HG03159 (cell line): ENCODE results near the gene GATC.
A peak's percentile ranks its signal among the peaks of the same experiment; 100 is the strongest.
"Not testable (repeated sequence)": the region's sequence is repeated elsewhere in the genome, so short reads cannot be mapped to it uniquely, and the experiment has no call there.

Source experiments
- ATAC-seq: cut with Tn5 transposase; IDR thresholded peaks from one replicate; pipeline ENCODE4 v1.9.1; 2021; ENCODE audit warnings: mild to moderate bottlenecking, moderate library complexity; ENCODE audit not compliant: unreplicated experiment

GATC gene

GRCh38 chr12:120468821-120469449 is 22.7 kb downstream of the GATC start:
- peak; percentile 32 for ATAC-seq

DNA sequence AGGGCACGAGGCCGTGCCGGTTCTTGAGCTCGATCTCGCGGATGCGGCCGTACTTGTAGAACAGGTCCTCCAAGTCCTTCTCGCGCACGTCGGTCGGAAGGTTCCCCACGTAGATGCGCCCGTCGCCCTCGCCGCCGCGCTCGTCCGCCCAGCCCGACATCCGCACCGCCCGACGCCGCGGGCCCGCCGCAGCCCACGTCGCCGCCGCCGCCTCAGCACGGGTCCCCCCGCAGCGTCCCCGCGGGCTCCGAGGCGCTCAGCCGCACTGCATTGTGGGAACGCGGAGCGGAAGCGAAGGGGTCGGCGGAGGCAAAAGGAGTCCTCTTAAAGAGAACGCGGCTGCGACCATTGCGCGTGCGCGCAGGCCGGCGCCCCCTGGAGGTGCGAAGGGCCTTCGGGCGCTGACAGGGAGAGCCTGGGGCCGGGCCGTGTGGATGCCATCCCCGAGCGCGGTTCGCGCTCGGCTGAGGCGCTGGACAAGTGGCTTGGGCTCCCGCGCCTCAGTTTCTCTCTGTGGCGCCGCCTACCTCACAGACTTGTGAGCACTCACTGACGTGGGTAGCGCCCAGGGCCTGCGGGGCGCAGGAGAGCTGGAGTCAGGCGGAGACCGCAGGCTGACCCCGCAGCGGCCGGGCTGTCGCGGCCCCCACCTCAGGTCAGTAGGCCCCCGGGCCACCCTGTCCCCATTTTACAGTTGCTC is 23.4 kb downstream of the GATC start, which contains the start of gene SRSF9:
SRSF9 (minus strand) TSS at position 299 of the 700 bp plus-strand sequence; CDS start at position 160, 139 bp downstream.
- peak; percentile 84 for ATAC-seq

DNA sequence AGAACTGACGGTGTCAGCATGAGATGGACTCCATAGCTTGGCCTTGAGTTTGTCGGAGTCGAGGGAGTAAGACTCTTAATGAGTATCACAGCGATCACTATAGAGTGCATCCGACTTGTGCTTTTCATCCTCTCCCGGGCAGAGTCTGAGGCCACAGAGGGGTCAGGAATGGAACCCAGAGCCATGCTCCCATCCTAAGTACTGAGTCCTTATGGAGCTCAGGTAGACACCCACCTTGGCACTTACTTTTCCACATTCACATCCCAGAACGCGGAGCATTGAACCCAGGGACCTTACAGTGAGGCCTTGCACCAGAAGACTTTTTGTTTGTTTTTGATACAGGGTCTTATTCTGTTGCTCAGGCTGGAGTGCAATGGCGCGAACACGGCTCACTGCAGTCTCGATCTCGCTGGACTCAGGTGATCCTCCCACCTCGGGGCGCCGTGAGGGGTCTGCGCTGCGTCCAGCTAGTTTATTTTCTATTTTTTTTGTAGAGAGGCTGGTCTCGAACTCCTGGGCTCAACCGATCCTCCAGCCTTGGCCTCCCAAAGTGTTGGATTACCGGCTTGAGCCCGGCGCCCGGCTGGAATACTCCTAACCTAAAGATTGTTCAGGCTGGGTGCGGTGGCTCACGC is 24.0 kb downstream of the GATC start:
- peak; percentile 8 for ATAC-seq

DNA sequence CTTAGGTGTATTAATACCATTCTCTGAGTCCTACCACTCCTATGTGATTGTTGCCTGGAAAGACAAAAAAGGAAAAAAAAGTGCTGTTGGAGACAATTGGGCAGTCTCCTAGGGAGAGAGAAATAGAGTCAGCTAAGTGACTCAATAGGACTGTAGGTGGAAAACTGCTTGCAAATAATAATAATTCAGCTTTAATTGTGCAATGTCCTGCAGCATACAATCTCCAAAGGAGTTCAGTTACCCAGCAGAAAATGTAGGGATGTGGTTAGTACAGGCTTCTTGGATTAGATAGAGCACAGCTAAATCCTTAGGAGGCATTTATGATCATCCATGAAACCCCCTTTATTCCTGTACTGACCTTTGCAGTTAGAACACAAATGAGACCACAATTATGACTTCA is 26.3 kb downstream of the GATC start:
- no peak for ATAC-seq

DNA sequence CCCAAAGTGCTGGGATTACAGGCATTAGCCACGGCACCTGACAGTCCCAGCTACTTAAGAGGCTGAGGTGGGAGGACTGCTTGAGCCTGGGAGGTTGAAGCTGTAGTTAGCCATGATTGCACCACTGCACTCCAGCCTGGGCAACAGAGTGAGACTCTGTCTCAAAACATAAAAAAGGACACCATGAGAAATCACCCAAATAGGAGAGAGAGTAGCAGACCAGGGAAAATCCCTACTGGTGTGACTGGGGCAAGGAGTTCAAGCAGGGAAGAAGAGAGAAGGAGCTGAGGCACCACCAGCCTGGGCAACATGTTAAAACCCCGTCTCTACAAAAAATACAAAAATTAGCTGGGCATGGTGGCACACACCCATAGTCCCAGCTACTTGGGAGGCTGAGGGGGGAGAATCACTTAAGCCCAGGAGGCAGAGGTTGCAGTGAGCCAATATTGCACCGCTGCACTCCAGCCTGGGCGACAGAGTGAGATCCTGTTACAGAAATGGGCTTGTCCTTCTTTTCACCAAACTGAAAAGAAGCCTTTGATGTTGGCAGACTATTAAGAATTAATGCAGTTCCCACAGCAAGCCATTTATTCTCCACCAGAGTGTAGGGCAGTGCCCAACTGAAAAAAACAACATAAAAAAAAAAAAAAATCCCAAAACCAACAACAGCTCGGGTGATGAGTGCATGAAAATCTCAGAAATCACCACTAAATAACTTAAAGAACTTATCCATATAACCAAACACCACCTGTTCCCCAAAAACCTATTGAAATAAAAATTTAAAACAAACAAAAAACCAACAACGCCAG is 27.8 kb downstream of the GATC start:
- no peak for ATAC-seq

- no peak for ATAC-seq
These were observed 28.3 kb downstream of the GATC start for GRCh38 chr12:120474616-120474960.

GRCh38 chr12:120475643-120476042 is 29.4 kb downstream of the GATC start:
- ATAC-seq, result no peak

DNA sequence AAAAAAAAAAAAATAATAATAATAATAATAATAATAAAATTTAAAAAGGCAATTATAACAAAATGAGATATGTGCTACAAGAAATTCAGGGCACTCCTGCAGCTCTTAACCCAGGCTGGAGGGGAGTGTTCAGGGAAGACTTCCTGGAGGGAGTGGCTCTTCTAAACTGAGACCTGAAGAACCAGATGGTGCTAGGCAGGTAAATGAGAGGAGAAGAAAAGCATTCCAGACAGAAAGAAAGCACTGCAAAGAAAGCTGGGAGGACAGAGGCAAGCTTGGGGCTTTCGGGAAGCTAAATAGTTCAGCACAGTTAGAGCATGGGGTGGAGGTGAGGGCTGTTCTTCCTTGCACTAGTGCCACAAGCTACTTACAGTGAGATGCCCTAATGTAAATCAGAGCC is 33.2 kb downstream of the GATC start:
- ATAC-seq, result no peak

- ATAC-seq, result no peak
These were observed 34.0 kb downstream of the GATC start for GRCh38 chr12:120480211-120480610.

DNA sequence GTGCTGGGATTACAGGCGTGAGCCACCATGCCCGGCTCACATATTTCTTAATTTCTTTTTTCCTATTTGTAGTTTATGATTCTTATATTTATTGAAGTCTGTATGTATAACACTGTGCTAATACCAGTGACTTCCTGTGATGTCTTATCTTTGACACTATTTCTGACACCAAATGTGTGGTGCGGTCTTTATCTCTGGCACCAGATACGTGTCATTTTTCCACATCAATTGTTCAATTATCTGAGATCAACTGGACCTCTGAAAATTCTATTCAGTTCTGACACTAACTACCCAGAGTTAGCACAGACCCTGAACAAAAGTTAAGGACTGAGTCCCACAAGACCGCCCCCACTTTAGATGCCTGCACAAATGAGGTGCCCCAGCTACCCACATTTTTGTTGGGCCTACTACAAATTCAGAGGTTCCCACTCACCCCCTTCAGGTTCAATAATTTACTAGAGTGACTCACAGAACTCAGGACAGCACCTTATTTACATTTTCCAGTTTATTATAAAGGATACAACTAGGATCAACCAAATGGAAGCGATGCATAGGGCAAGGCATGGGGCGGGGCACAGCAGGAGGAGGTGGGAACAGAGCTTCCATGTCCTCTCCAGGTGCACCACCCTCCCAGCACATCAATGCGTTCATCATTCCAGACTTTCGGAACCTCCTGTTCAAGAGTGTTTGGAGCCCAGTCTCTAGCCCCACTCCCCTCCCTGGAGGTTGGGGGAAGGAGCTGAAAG is 35.0 kb downstream of the GATC start:
- no peak for ATAC-seq

- ATAC-seq, result no peak
These were observed 37.4 kb downstream of the GATC start for GRCh38 chr12:120483621-120484020.

DNA sequence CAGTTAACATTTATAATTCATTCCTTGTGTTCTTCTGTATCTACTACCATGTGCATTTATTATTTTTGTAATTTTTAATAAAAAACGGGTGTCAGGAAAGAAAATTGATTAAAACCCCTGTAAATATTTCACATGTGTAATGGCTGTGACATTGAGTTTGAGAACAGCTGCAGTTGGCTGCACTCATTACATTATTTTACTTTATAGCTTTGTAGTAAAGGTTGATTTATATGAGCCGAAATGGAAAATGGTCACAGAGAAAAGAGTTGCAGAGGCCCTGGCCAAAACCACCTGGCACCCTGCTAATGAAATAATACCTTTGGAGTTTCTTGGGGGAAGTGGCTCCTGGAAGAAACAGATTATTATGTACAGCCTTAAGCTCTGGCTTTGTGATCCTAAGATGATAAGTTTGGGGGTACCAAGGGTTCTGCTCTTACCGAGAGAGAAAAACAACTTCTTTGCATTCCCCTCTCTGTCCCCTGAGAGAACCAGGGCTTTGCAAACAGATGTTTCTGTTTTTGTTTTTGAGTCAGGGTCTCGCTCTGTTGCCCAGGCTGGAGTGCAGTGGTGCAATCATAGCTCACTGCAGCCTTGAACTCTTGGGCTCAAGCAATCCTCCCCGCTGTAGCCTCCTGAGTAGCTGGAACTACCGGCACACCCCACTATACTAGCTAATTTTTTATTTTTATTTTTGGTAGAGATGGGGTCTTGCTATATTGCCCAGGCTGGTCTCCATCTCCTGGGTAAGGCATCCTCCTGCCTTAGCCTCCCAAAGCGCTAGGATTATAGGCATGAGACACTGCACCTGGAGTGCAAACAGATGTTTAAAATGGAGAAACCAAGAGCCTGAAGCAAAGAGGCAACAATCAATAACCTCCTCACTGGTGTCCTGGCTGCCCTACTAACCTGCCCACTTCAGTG is 40.0 kb downstream of the GATC start:
- no peak for ATAC-seq

DNA sequence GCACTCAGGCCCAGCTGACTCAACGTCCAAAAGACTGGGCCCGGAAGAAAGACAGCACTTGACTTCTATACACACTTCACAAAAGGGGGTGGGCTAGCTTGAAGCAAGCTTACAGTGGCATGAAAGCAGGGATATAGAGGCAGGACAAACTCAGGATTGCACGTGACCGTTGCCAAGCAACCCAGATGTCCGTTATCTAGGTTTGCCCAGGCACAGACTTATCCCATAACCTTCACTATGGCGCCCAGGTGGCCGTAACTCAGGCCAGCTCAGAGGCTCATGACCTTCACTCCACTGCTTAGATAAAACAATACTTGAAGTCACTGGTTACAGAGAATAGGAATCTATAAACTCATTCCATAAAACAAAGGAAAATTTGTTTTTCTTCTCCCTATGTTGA is 41.3 kb downstream of the GATC start:
- not testable (repeated sequence) for ATAC-seq

- no peak for ATAC-seq
These were observed 41.9 kb downstream of the GATC start for GRCh38 chr12:120488057-120488640.

GRCh38 chr12:120489018-120489417 is 42.8 kb downstream of the GATC start:
- ATAC-seq, result no peak

DNA sequence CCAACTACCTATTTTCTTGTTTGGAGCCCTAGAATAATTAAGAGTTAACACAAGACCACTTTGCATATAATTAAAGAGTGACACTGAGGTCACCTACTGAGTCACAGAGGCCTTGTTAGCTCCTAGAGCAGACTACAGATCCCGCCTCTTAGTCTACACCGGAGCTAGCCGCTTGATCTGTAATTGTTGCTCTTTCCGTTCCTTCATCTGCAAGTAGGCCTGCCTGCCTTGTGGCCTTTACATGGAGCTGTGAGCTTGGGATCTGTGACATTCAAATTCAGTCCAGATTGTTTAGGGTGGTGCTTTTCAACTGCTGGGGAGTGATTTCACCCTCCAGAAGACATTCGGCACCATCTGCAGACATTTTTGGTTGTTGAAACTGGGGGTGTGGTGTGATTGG is 44.1 kb downstream of the GATC start:
- no peak for ATAC-seq

DNA sequence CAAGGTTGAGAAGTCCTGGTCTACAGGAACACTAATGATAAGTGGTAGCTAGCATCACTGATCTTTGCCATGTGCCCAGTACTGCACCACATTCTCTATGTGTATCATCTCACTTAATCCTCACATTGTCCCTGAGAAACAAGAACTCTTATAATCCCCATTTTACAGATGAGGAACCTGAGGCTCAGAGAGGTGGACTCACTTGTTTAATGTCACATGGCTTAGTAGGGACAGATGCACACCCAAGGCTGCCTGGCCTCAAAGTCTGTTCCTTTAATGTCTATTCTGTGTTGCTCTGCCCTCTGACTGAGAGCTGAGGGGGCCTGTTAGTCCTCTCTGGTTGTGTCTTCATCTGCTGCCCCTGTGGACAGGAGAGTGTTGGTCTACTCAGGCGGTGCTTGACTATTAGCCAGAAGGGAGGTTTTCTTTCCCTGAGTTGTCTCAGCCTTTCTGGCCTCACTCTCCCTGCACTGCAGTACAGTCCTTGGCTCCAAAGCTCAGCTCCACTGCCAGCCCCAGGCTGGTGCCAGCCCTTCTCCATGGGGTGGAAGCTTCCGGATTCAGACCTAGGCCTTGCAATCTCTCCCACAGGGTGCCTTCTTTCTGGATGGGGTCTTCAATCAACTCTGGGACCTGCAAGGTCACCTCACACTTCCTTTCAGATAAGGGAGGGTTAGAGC is 44.7 kb downstream of the GATC start:
- ATAC-seq, result no peak

DNA sequence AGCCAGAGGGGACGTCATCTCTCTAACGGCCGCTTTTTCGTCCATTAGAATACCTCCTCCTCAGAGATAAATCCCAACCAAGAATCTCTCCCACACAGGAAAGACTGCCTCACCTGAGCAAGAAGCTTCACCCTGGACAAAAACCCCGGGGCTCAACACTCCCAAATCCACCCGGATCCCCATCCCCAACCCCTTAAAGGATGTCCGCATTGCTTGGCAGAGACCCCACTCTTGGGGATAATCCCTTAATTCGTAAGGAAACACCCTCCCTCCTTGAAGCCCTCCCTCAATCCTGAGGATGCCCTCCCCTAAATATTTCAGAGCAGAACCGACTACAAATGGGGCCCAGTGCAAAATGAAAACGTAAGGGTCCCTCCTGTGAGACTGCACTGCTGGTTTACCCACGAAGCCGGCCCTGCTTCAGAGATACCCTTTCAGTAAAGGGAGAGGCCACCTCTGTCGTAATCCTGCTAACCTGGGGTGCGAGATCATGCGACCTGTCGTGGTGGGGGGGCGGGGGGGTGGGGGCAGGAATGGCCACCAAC is 49.0 kb downstream of the GATC start:
- ATAC-seq, result peak; percentile 11
